ENCODE data around the gene NDUFA6. TPM values are rescaled to one million over a fixed set of nuclear protein-coding genes. Genes with fewer than 3 reads are reported as not detected.

Gene NDUFA6
- total RNA-seq, 1 experiment from 2014 or later = 80.5 TPM

GRCh38 chr22:42086051-42086450 is 4.5 kb downstream of the NDUFA6 start (continued):
- TF ChIP-seq, protein P1, sequence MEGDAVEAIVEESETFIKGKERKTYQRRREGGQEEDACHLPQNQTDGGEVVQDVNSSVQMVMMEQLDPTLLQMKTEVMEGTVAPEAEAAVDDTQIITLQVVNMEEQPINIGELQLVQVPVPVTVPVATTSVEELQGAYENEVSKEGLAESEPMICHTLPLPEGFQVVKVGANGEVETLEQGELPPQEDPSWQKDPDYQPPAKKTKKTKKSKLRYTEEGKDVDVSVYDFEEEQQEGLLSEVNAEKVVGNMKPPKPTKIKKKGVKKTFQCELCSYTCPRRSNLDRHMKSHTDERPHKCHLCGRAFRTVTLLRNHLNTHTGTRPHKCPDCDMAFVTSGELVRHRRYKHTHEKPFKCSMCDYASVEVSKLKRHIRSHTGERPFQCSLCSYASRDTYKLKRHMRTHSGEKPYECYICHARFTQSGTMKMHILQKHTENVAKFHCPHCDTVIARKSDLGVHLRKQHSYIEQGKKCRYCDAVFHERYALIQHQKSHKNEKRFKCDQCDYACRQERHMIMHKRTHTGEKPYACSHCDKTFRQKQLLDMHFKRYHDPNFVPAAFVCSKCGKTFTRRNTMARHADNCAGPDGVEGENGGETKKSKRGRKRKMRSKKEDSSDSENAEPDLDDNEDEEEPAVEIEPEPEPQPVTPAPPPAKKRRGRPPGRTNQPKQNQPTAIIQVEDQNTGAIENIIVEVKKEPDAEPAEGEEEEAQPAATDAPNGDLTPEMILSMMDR (IDR thresholded peaks at IDR 0.05 in 2 of 3, conservative IDR thresholded peaks at IDR 0.05 in 1 of 3; ENCODE audit: borderline replicate concordance in 1 of 3, insufficient read depth in 1 of 3, low read depth in 2 of 3, low read length in 2 of 3) = no peak

- Histone ChIP-seq H4K20me1 (ENCODE audit: insufficient read depth) (no peaks in the 10 kb centered on the region; the same call in 1 of the 2 replicates), H3K4me1 (ENCODE audit: control insufficient read depth in 1 of 2, insufficient read depth in 2 of 2, low read length in 2 of 2) (peaks cover 7 to 19% of the 10 kb centered on the region in 2 experiments), H3K9me2 (ENCODE audit: insufficient read depth) (no peaks in the 10 kb centered on the region), H3K27ac (ENCODE audit: low read depth, low read length) (no peak overlapping the region), H2AFZ (ENCODE audit: low read depth, low read length, poor library complexity, severe bottlenecking) (no peak overlapping the region), H3K79me2 (ENCODE audit: insufficient read depth, low read length) (peaks cover 31% of the 10 kb centered on the region), H3K9ac (ENCODE audit: low read length) (no peak overlapping the region), H3K27me3 (ENCODE audit: insufficient read depth, low read length) (no peaks in the 10 kb centered on the region), H3K9me3 (ENCODE audit: control insufficient read depth in 1 of 2, insufficient read depth in 1 of 2, low read depth in 1 of 2, low read length in 2 of 2) (peaks cover 0 to 10% of the 10 kb centered on the region in 2 experiments; a peak in 1 of 4 replicates), H3K4me3 (replicated peaks in 1 of 2; ENCODE audit: low read depth in 1 of 2, low read length in 2 of 2) (no peak overlapping the region), H3K4me2 (ENCODE audit: low read length) (no peak overlapping the region), H3K36me3 (ENCODE audit: control insufficient read depth in 1 of 2, insufficient read depth in 2 of 2, low read length in 2 of 2) (peaks cover 17 to 36% of the 10 kb centered on the region in 2 experiments; a peak in 3 of 4 replicates)
- RAD21 ChIA-PET (ENCODE audit: low non-redundant PET in 1 of 2, low total read pairs in 2 of 2, uncharacterized antibody in 2 of 2, unreplicated experiment in 2 of 2) = no interaction called here
- TF ChIP-seq ELF1 (IDR thresholded peaks at IDR 0.05; ENCODE audit: borderline replicate concordance, low read depth) = no peak
- no peak for TF ChIP-seq CEBPB (IDR thresholded peaks at IDR 0.05; ENCODE audit: low read depth)
- intact Hi-C loops (cut with micrococcal nuclease) = no loop called here
- DNase-seq (ENCODE audit: low read depth, low spot score) = no peak
- no TSS peak for BruUV-seq (replicated peaks)
- CTCF ChIA-PET = no interaction called here
- ATAC-seq = no peak
- POLR2A ChIA-PET = no interaction called here
These were observed 5.7 kb downstream of the NDUFA6 start for GRCh38 chr22:42084874-42085273.

- H3K9ac ChIP-seq (ENCODE audit: low read length) = no peak overlapping the region
- H2AFZ ChIP-seq (ENCODE audit: low read depth, low read length, poor library complexity, severe bottlenecking) = no peak overlapping the region
- H3K4me2 ChIP-seq (ENCODE audit: low read length) = no peak overlapping the region
- ChIA-PET CTCF (no interaction called here), RAD21 (ENCODE audit: low non-redundant PET in 1 of 2, low total read pairs in 2 of 2, uncharacterized antibody in 2 of 2, unreplicated experiment in 2 of 2) (no interaction called here), POLR2A (interaction anchor here (0.6 kb wide), 1 partner anchor 162 kb away, joined by 5 read pairs; no protein-coding TSS in a partner anchor)
- H3K4me3 ChIP-seq (replicated peaks in 1 of 2; ENCODE audit: low read depth in 1 of 2, low read length in 2 of 2) = no peak overlapping the region
- H3K27me3 ChIP-seq (ENCODE audit: insufficient read depth, low read length) = no peaks in the 10 kb centered on the region
- no peaks in the 10 kb centered on the region for H3K9me2 ChIP-seq (ENCODE audit: insufficient read depth)
- TF ChIP-seq MAX (IDR thresholded peaks at IDR 0.05) (no peak), ATF3 (IDR thresholded peaks at IDR 0.05) (no peak), ELF1 (IDR thresholded peaks at IDR 0.05; ENCODE audit: borderline replicate concordance, low read depth) (no peak), CEBPB (IDR thresholded peaks at IDR 0.05; ENCODE audit: low read depth) (no peak), EGR1 (IDR thresholded peaks at IDR 0.05; ENCODE audit: low read depth) (no peak), RAD21 (IDR thresholded peaks at IDR 0.05; ENCODE audit: low read depth) (no peak)
- TF ChIP-seq, protein P2, sequence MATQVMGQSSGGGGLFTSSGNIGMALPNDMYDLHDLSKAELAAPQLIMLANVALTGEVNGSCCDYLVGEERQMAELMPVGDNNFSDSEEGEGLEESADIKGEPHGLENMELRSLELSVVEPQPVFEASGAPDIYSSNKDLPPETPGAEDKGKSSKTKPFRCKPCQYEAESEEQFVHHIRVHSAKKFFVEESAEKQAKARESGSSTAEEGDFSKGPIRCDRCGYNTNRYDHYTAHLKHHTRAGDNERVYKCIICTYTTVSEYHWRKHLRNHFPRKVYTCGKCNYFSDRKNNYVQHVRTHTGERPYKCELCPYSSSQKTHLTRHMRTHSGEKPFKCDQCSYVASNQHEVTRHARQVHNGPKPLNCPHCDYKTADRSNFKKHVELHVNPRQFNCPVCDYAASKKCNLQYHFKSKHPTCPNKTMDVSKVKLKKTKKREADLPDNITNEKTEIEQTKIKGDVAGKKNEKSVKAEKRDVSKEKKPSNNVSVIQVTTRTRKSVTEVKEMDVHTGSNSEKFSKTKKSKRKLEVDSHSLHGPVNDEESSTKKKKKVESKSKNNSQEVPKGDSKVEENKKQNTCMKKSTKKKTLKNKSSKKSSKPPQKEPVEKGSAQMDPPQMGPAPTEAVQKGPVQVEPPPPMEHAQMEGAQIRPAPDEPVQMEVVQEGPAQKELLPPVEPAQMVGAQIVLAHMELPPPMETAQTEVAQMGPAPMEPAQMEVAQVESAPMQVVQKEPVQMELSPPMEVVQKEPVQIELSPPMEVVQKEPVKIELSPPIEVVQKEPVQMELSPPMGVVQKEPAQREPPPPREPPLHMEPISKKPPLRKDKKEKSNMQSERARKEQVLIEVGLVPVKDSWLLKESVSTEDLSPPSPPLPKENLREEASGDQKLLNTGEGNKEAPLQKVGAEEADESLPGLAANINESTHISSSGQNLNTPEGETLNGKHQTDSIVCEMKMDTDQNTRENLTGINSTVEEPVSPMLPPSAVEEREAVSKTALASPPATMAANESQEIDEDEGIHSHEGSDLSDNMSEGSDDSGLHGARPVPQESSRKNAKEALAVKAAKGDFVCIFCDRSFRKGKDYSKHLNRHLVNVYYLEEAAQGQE (IDR thresholded peaks at IDR 0.05; ENCODE audit: low read depth) = no peak
- intact Hi-C loops (cut with micrococcal nuclease) = no loop called here
- no peaks in the 10 kb centered on the region for H3K9me3 ChIP-seq (ENCODE audit: control insufficient read depth in 1 of 2, insufficient read depth in 1 of 2, low read depth in 1 of 2, low read length in 2 of 2)
- no peak overlapping the region for H3K27ac ChIP-seq (ENCODE audit: low read depth, low read length)
- BruUV-seq (replicated peaks) = no TSS peak
- no peak for ATAC-seq
- no peaks in the 10 kb centered on the region for H4K20me1 ChIP-seq (ENCODE audit: insufficient read depth)
- H3K79me2 ChIP-seq (ENCODE audit: insufficient read depth, low read length) = peaks cover 15% of the 10 kb centered on the region
- H3K4me1 ChIP-seq (ENCODE audit: control insufficient read depth in 1 of 2, insufficient read depth in 2 of 2, low read length in 2 of 2) = peaks cover 12 to 19% of the 10 kb centered on the region in 2 experiments
- H3K36me3 ChIP-seq (ENCODE audit: control insufficient read depth in 1 of 2, insufficient read depth in 2 of 2, low read length in 2 of 2) = peaks cover 17 to 27% of the 10 kb centered on the region in 2 experiments; a peak in 3 of 4 replicates
- no peak for DNase-seq (ENCODE audit: low read depth, low spot score)
These were observed 7.5 kb downstream of the NDUFA6 start for GRCh38 chr22:42083119-42083518.
